Endothelial cell (in vitro differentiated cells): ENCODE results near the gene DRC3. TPM values are rescaled to one million over a fixed set of nuclear protein-coding genes. Genes with fewer than 3 reads are reported as not detected.

Source experiments
- DNase-seq: peaks from one replicate; pipeline ENCODE4 v3.0.0; 2021; ENCODE audit warnings: low spot score
- H3K27ac Mint-ChIP-seq: one replicate; pipeline ENCODE4 v1.8.0; 2021; ENCODE audit warnings: mixed read lengths, inconsistent platforms; ENCODE audit not compliant: unreplicated experiment
- H3K27me3 Mint-ChIP-seq: one replicate; pipeline ENCODE4 v1.8.0; 2021; ENCODE audit warnings: mild to moderate bottlenecking, moderate library complexity, mixed read lengths, inconsistent platforms; ENCODE audit not compliant: unreplicated experiment
- H3K36me3 Mint-ChIP-seq: one replicate; pipeline ENCODE4 v1.8.0; 2021; ENCODE audit warnings: mild to moderate bottlenecking, low read depth, mixed read lengths, inconsistent platforms; ENCODE audit not compliant: unreplicated experiment
- H3K4me1 Mint-ChIP-seq: one replicate; pipeline ENCODE4 v1.8.0; 2021; ENCODE audit warnings: mild to moderate bottlenecking, mixed read lengths, inconsistent platforms; ENCODE audit not compliant: unreplicated experiment
- H3K4me3 Mint-ChIP-seq: one replicate; pipeline ENCODE4 v1.8.0; 2021; ENCODE audit warnings: mild to moderate bottlenecking, mixed read lengths, inconsistent platforms; ENCODE audit not compliant: unreplicated experiment
- H3K9me3 Mint-ChIP-seq: one replicate; pipeline ENCODE4 v1.8.0; 2021; ENCODE audit warnings: mixed read lengths, inconsistent platforms; ENCODE audit not compliant: unreplicated experiment
- total RNA-seq: library from RNA; stranded (reverse); fragmentation: NEBNext Ultra II Directional; extraction: Animal tissue kit (Norgen Biotek cat#: 25700); gene quantifications from one replicate; pipeline ENCODE4 v1.2.1, GENCODE V29; 2021; ENCODE audit not compliant: unreplicated experiment
- TF ChIP-seq, protein P1 (sequence below): fragments of 200-600 bp; sonication (generic); IDR thresholded peaks from one replicate; pipeline ENCODE4 v1.5.0; 2021; ENCODE audit warnings: antibody characterized with exemption; ENCODE audit not compliant: unreplicated experiment

The DRC3 gene
- total RNA-seq, 1 donor from 2014 or later = 4.3 TPM

DNA sequence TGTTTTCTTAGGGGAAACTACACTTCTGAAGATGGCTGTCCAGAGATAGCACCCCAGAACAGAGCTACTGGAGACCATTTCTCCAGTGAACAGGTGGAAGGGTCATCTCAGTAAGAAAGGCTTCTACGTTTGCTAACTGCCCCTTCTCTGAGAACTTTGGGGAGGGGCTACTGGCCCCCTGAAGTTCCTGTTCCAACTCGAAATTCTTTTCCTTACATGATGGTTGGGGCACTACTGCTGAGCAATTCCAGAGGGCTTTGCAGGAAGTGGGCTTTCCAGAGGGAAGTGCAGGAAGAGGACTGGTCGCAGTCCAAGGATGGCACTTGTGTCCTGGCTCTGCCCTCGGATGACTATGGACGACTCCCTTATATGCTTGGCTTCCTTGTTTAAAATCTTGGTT lies 31.6 kb upstream of the DRC3 start:
- TF ChIP-seq, protein P1, sequence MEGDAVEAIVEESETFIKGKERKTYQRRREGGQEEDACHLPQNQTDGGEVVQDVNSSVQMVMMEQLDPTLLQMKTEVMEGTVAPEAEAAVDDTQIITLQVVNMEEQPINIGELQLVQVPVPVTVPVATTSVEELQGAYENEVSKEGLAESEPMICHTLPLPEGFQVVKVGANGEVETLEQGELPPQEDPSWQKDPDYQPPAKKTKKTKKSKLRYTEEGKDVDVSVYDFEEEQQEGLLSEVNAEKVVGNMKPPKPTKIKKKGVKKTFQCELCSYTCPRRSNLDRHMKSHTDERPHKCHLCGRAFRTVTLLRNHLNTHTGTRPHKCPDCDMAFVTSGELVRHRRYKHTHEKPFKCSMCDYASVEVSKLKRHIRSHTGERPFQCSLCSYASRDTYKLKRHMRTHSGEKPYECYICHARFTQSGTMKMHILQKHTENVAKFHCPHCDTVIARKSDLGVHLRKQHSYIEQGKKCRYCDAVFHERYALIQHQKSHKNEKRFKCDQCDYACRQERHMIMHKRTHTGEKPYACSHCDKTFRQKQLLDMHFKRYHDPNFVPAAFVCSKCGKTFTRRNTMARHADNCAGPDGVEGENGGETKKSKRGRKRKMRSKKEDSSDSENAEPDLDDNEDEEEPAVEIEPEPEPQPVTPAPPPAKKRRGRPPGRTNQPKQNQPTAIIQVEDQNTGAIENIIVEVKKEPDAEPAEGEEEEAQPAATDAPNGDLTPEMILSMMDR = no peak
- Mint-ChIP-seq H3K9me3 (no peaks in the 10 kb centered on the region), H3K4me3 (no peak overlapping the region), H3K27ac (no peak overlapping the region), H3K4me1 (peaks cover 26% of the 10 kb centered on the region), H3K27me3 (no peaks in the 10 kb centered on the region), H3K36me3 (no peaks in the 10 kb centered on the region)
- no peak for DNase-seq

DNA sequence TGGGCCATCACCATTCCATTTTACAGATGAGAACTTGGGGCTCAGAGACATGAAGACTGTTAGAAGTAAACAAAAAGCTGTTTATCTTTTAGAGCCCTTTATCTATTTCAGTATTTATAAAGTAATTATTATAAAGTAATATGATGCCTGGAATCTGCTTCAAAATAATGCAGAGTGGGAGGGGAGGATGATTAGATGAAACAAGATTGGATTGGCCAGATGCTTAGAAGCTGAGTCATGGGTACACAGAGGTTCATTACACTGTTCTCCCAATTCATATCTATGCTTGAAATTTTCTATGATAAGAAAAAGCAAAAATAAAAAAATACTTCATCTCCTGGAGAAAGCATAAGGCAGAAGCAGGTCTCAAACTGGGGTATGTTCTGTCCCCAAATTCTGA lies 29.8 kb upstream of the DRC3 start:
- no peak for DNase-seq
- H3K36me3 Mint-ChIP-seq = no peaks in the 10 kb centered on the region
- no peak overlapping the region for H3K27ac Mint-ChIP-seq
- peaks cover 1% of the 10 kb centered on the region for H3K27me3 Mint-ChIP-seq
- H3K4me1 Mint-ChIP-seq = peaks cover 26% of the 10 kb centered on the region
- TF ChIP-seq, protein P1 = no peak
- no peaks in the 10 kb centered on the region for H3K9me3 Mint-ChIP-seq
- H3K4me3 Mint-ChIP-seq = no peak overlapping the region

DNA sequence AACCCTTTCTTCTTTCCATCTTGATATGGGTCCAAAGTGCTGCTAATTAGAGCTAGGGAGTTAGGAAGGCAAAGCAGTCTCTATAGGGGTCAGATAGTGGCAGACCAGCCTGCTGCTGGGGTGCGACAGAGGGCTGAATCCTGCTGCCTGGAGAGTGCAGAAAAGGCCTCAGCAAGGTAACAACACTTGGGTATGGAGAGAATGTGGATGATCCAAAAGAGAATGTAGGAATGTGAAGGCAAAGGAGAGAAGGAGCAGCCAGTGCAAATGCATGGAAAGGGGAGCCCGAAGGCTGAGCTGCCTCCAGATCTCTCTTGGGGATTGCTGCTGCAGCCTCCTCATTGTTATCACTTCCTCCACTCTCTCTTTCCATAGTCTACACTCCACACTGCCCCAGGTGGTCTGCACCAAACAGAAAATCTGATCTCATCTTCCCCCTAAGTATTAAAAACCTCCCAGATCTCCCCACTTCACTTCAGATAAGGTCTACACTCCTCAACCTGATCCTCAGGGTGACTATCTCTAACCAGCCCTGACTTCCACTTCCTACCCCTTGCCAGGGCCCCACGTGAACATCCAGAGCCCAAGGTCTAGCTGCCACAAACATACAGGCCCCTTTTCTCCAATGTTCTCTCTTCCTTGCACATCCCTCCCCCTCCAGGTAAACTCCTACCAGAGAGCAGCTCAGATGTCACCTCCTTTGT lies 29.2 kb upstream of the DRC3 start:
- Mint-ChIP-seq H3K36me3 (no peaks in the 10 kb centered on the region), H3K27me3 (peaks cover 1% of the 10 kb centered on the region), H3K4me1 (peaks cover 26% of the 10 kb centered on the region), H3K9me3 (no peaks in the 10 kb centered on the region), H3K4me3 (no peak overlapping the region), H3K27ac (no peak overlapping the region)
- TF ChIP-seq, protein P1 = no peak
- no peak for DNase-seq

DNA sequence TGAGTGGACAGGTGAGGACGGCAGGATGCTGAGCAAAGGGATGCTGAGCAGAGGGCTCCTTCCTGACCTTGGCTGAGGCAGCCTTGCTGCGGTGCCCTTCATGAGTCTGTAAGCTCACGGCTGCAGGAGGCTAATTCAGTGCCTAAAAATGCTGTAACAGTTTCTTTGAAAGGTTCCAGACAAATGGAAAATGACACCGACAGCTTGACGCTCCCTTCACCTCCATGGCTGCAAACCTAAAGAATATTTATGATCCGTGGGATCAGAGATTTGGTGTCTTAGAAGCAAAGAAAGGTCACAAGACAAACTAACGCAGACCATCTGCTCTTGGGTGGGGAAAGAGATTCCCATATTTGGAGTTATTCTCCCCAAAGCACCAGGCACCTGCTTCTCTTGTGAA lies 28.4 kb upstream of the DRC3 start:
- no peak overlapping the region for H3K4me3 Mint-ChIP-seq
- no peak for DNase-seq
- TF ChIP-seq, protein P1 = no peak
- H3K4me1 Mint-ChIP-seq = peaks cover 26% of the 10 kb centered on the region
- no peak overlapping the region for H3K27ac Mint-ChIP-seq
- H3K27me3 Mint-ChIP-seq = peaks cover 1% of the 10 kb centered on the region
- no peaks in the 10 kb centered on the region for H3K9me3 Mint-ChIP-seq
- H3K36me3 Mint-ChIP-seq = no peaks in the 10 kb centered on the region

DNA sequence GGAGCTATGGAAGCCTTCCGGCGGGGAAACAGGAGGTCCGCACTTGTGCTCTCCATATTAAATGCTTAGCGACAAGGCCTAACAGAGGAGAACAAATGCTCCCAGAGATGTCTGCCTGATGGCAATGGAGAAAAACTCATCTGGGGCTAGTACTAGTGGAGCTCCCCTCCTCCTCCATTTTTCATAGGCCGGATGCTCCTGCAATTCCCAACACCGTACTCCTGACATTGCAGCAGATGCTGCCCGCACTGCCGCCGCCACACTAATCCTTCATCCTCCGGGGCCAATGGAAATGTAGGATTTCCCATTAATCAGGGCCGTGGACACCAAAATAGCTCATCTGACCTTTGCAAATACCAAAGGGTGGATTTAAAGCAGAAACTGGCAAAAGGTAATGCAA lies 27.9 kb upstream of the DRC3 start:
- Mint-ChIP-seq H3K9me3 (no peaks in the 10 kb centered on the region), H3K4me1 (peaks cover 26% of the 10 kb centered on the region), H3K27ac (no peak overlapping the region), H3K27me3 (peaks cover 4% of the 10 kb centered on the region), H3K4me3 (no peak overlapping the region), H3K36me3 (no peaks in the 10 kb centered on the region)
- TF ChIP-seq, protein P1 = no peak
- no peak for DNase-seq
